PC-3 (cell line): Measurements from ENCODE around the gene CDC6.

Experiments used
- CTCF ChIP-seq: fragments of 300-600 bp; sonication (generic); conservative IDR thresholded peaks from 2 replicates; pipeline ENCODE4 v1.5.1; 2017; ENCODE audit warnings: antibody characterized with exemption, low read depth, mild to moderate bottlenecking, low read length
- EZH2 ChIP-seq: fragments of 300-600 bp; sonication (generic); IDR thresholded peaks from one replicate; pipeline ENCODE4 v1.6.1; 2017; ENCODE audit warnings: antibody characterized with exemption, mild to moderate bottlenecking, low read length; ENCODE audit not compliant: unreplicated experiment
- EZH2phosphoT487 ChIP-seq: fragments of 300-600 bp; sonication (generic); IDR thresholded peaks from 2 replicates; pipeline ENCODE4 v1.6.1; 2018; ENCODE audit warnings: mild to moderate bottlenecking, antibody characterized with exemption, low read length, borderline replicate concordance

- no peak for TF ChIP-seq CTCF
- TF ChIP-seq EZH2, result no peak
- no peak for TF ChIP-seq EZH2phosphoT487
Measured at GRCh38 chr17:40297511-40297910, 9.8 kb downstream of the CDC6 start.
